GM21515 (cell line): Measurements from ENCODE around the gene PLPP4.

Experiments used
- ATAC-seq: cut with Tn5 transposase; IDR thresholded peaks from one replicate; pipeline ENCODE4 v1.9.1; 2021; ENCODE audit not compliant: unreplicated experiment

Gene PLPP4

DNA sequence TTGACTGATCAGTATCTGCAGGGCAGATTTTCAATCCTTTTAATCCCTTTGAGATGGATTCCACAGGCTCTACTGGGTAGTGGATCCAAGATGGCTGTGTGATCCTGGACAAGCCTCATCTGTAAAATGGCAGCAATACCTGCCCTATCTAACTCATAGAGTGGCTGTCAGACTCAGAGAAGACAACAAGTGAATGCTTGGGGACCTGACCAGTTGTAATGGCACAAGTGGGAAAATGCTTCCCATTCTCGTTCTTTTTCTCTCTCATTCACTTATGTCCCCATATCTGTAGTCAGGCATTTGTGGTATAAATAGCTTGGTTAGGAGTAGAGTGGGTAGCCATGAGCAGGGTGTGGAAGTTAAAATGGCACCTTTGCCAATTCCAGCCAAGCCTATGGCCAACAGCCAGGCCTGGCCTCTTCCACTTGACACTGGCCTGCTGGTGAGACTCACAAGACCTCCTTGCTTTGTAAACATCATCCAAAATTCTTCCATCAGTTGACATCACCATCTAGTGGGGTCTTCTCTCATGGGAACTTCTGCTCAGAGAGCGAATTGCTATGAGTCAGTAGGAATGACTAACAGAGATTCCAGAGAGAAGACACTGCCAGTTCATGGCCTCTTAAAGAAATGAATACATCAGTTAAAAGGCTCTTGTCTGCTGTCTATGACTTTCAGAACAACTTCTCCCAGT lies 150.1 kb downstream of the PLPP4 start:
- peak; percentile 7 for ATAC-seq

GRCh38 chr10:120607710-120608703 lies 151.0 kb downstream of the PLPP4 start:
- ATAC-seq, result peak; percentile 51

DNA sequence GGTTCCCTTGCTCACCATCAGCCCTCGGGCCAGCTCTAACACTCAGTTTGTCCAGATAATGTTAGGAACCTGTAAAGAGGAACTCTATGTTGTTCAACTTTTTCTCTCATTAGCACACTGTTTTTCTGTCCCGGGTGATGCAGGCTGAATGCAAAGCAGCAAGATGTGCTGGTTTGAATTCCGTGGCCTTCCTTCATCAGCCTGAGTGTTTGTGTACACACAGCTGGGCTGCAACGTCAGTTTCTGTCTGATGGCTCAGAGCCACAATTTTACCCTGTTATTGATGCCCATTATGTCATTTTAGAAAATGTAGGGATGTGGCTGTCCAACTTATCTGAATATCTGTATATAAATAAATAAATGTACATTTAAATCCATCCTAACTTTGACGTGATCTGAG lies 152.0 kb downstream of the PLPP4 start:
- ATAC-seq, result no peak

DNA sequence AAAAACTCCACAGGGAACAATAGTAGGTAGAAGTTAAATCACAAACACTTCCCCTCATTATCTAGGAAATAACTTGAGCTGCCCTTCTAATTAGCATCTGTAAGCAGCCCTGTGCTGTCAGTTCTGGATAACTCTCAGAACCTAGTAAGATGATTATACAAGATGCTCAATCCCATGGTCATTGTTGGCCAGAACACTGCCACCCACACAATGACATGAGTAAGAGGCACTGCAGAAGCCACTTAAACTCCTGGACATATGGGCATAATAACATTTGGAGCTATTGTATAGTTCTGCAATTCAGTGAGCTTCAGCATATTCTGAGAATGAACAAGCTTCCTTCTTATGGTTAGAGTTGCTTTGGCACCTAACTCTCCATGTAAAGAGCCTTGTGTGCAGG lies 153.8 kb downstream of the PLPP4 start:
- ATAC-seq, result no peak

DNA sequence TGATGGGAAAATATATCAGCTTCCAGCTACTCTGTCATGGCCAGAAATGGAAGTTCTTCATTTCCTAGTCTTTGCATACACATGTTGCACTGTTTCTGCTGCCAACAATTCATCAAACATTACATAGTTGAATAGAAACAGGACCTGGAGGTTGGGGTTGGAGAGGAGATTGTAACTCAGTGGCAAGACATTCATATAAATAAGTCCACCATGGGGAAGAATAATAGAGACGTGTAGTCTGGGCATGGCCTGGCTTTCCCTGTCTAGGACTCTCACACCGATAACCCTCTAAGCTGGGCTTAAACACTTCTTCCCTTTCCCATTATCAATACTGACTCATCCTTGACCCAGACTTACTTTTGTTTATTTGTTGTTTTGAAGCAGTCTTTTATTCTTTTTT lies 155.7 kb downstream of the PLPP4 start:
- ATAC-seq, result no peak

GRCh38 chr10:120613180-120613579 lies 156.2 kb downstream of the PLPP4 start:
- no peak for ATAC-seq

- no peak for ATAC-seq
Observed at GRCh38 chr10:120614680-120615079, 157.7 kb downstream of the PLPP4 start.

DNA sequence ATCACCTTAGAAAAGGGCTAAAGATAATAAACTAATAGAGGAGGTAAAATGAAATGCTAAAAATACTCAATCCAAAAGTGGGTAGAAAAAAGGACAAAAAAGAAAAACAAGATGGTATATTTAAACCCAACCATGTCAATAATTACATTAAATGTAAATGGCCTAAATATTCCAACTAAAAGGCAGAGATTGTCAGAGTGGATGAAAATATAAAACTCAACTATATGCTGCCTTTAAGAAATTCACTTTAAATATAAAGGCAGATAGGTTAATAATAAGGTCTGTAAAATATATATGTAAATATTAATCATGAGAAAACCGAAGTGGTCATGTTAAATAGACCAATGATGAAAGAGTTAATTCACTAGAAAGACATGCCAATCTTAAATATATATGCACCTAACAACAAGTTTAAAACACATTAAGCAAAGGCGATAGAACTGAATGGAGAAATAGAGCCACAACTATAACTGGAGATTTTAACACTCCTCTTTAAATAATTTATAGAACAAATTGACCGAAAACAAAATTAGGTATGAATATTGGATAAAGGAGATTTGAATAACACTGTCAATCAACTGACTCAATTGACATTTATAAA lies 159.4 kb downstream of the PLPP4 start:
- no peak for ATAC-seq

DNA sequence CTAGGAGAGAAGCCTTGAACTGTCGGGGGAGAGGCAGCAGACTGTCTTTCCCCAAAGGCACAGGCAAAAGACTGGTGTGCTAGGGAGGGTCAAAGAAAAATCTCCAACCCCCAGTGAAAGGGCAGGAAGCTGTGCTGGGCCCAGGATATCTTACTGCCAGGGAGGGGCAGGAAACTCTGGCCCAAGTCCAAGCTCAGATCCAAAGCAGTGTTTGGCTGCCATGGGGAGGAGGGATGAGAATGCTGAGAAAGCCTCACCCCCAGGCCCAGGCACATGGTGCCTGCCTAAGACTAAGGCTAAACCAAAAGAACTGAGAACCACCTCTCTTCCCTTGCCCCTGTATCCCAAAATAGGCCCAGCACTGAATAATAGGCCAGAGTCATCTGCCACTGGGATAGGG lies 171.2 kb downstream of the PLPP4 start:
- no peak for ATAC-seq

GRCh38 chr10:120630266-120630665 lies 173.2 kb downstream of the PLPP4 start:
- no peak for ATAC-seq

DNA sequence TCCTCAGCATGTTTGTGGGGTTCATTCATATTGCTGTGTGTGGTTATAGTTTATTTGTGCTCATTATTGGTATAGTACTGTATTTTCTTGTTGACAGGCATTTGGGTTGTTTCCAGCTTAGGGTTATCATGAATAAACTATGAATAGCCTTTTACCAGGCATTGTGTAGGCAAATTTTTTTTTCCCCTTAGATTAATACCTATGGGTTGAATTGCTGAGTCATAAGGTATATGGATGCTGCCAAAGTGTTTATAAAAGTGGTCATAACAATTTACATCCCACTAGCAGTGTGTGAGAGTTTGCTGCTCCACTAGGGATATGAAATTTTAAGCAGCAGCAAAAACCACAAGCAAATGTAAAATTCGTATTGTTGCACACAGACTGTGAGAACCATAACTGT lies 175.0 kb downstream of the PLPP4 start:
- ATAC-seq, result no peak

GRCh38 chr10:120632942-120633341 lies 175.9 kb downstream of the PLPP4 start:
- no peak for ATAC-seq

- ATAC-seq, result no peak
Observed at GRCh38 chr10:120634659-120635058, 177.6 kb downstream of the PLPP4 start.
